ENCODE results near the gene SHF.
"Not testable (repeated sequence)": the region's sequence is repeated elsewhere in the genome, so short reads cannot be mapped to it uniquely, and the experiment has no call there.

Gene SHF

GRCh38 chr15:45143056-45143455, 44.7 kb downstream of the SHF start:
- no peak for FAIRE-seq

GRCh38 chr15:45141386-45141785, 46.4 kb downstream of the SHF start:
- no peak for FAIRE-seq

GRCh38 chr15:45140557-45141250, 47.1 kb downstream of the SHF start:
- FAIRE-seq, result no peak

GRCh38 chr15:45139770-45140169, 48.0 kb downstream of the SHF start:
- no peak for FAIRE-seq

GRCh38 chr15:45138814-45139765, 48.7 kb downstream of the SHF start:
- FAIRE-seq, result no peak

GRCh38 chr15:45137703-45138102, 50.1 kb downstream of the SHF start:
- no peak for FAIRE-seq

- no peak for FAIRE-seq
Measured at GRCh38 chr15:45136378-45136764, 51.4 kb downstream of the SHF start.

GRCh38 chr15:45135705-45136377, 51.9 kb downstream of the SHF start:
- FAIRE-seq, result not testable (repeated sequence)

- no peak for FAIRE-seq
Measured at GRCh38 chr15:45134682-45135604, 52.8 kb downstream of the SHF start.

DNA sequence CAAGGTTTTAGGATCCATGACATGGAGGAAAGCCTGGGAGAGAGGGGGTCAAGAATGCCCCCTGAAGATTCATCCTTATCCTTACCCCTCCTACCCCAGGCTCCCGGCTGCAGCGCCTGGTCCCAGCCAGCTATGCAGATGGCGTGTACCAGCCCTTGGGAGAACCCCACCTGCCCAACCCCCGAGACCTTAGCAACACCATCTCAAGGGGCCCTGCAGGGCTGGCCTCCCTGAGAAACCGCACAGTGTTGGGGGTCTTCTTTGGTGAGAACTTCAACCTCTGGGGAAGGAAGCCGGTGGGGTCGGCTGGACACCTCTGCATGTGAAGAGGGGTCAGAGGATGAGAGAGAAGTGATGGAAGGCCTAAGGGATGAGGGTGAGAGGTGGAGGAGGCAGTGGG, 53.7 kb downstream of the SHF start:
- FAIRE-seq, result no peak

DNA sequence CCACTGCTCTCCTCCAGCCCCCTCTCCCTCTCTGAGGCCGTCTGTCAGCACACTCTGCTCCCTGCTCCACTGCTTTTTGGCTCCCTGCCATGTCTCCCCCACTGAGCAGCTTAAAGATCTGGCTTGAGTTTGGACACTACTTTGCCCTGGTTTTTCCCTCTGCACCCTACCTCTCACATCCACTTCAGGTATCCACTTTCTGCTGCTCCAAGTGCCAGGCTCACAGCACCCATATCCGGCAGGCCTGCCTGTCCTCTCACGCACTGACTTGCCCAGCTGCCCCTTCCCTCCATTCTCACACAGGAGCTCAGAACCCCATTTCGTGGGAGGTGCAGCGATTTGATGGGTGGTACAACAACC, 54.2 kb downstream of the SHF start:
- no peak for FAIRE-seq

DNA sequence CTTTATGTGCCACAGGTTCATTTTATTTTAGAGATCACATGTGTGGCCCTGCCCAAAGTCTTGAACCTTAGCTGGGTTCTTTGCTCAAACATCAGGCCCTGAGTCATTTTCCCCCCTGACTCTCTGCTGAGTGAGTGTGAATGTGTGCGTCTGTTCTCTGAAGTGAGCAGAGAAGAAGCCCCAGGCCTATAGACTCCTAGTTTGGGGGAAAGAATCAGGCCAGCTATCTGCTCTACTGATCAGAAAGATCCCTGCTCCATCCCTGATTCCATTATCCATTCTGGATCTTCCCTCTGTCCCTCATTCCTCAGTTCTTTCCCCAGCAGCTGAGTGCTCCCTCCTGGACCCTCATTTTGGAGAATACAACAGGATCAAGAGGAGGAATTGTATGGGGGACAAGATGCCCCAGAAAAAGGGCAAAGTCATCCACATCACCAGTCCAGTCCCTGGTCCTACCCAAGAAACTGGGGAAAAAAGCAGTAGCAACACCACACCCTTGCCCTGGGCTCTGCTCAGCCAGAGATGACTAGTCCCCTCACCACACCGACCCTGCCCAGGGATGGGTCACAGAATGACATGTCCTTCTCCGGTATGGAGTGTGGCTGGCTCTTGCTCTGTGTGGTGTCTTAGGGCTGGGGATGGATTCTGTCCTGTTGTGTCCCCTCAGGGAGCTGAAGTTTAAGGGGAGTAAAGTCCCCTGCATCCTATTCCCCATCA, 54.8 kb downstream of the SHF start:
- no peak for FAIRE-seq

GRCh38 chr15:45131510-45131909, 56.3 kb downstream of the SHF start:
- FAIRE-seq, result no peak

- no peak for FAIRE-seq
Measured at GRCh38 chr15:45130291-45131000, 57.3 kb downstream of the SHF start.

- no peak for FAIRE-seq
Measured at GRCh38 chr15:45129651-45130129, 58.1 kb downstream of the SHF start, which contains the start of the genes DUOX1 and DUOXA1. Gene DUOX1, plus strand, starts transcription at chr15:45129994. Its CDS starts 1,973 bp downstream, at chr15:45131967. Gene DUOXA1, minus strand, starts transcription at chr15:45129879. Its CDS starts 6,865 bp downstream, at chr15:45123014.

- no peak for FAIRE-seq
Measured at GRCh38 chr15:45128971-45129639, 58.7 kb downstream of the SHF start.

- no peak for FAIRE-seq
Measured at GRCh38 chr15:45126535-45127158, 61.1 kb downstream of the SHF start.

GRCh38 chr15:45123397-45123796, 64.4 kb downstream of the SHF start:
- FAIRE-seq, result no peak

GRCh38 chr15:45122719-45123118, 65.0 kb downstream of the SHF start:
- FAIRE-seq, result no peak
